Psoas muscle (tissue), 8 donors: ENCODE results near the gene DNAJC17. TPM values are rescaled to one million over a fixed set of nuclear protein-coding genes. Genes with fewer than 3 reads are reported as not detected.
A peak's percentile ranks its signal among the peaks of the same experiment; 100 is the strongest.

Experiments used
- ATAC-seq, 4 donors: fragments of 200-7000 bp; cut with Tn5 transposase; one replicate each; pipeline ENCODE4 v1.9.1; 2020; ENCODE audit warnings: moderate library complexity in 3 of 4, mild to moderate bottlenecking in 2 of 4
- DNase-seq, 2 donors: peaks; one replicate each; pipeline ENCODE4 v3.0.0-alpha.2; 2020
- H3K27ac ChIP-seq: fragments of 200-600 bp; one replicate; pipeline ENCODE4 v1.8.0; 2022
- H3K27me3 ChIP-seq, 3 donors: fragments of 200-600 bp in 1 of 3; one replicate each; pipeline versions ENCODE4 v1.6.1 to v1.8.0; 2013 to 2022; ENCODE audit warnings: low read length in 2 of 3, mild to moderate bottlenecking in 2 of 3, moderate library complexity in 1 of 3; ENCODE audit not compliant: insufficient read depth in 3 of 3
- H3K36me3 ChIP-seq, 2 donors: fragments of 200-600 bp in 1 of 2; one replicate each; pipeline versions ENCODE4 v1.6.1 to v1.8.0; 2013 to 2022; ENCODE audit warnings: low read depth in 1 of 2, mild to moderate bottlenecking in 1 of 2, moderate library complexity in 1 of 2; ENCODE audit not compliant: insufficient read depth in 1 of 2
- H3K4me1 ChIP-seq: fragments of 200-600 bp; one replicate; pipeline ENCODE4 v1.8.0; 2022
- H3K4me3 ChIP-seq: fragments of 200-600 bp; one replicate; pipeline ENCODE4 v1.8.0; 2022; ENCODE audit warnings: mild to moderate bottlenecking
- H3K9me3 ChIP-seq: fragments of 200-600 bp; one replicate; pipeline ENCODE4 v1.8.0; 2022
- CTCF ChIP-seq: fragments of 200-600 bp; IDR thresholded peaks from one replicate; pipeline ENCODE4 v1.8.0; 2022; ENCODE audit warnings: antibody characterized with exemption
- WGBS, 3 donors: extraction: QIAGEN DNeasy Blood & Tissue Kit; methylation state at CpG; one replicate each; pipeline versions ENCODE4 v1.1.6 to v1.1.7; 2013; 5-methylcytosine and 5-hydroxymethylcytosine counted together
- intact Hi-C, 2 donors: fragments of 100-400 bp; cut with DNase I; formaldehyde crosslinking; loops; one replicate each; pipeline versions ENCODE4 v1.11.0 to v1.14.2; 2022
- polyA plus RNA-seq, 3 donors: library from polyadenylated mRNA; stranded (reverse); fragments of 200-250 nt; gene quantifications; one replicate each; pipeline ENCODE4 v1.2.3, GENCODE V29; 2013
- total RNA-seq, 4 donors: library from RNA; stranded (reverse); fragmentation: NEBNext Ultra II Directional in 2 of 4; extraction: Animal tissue kit (Norgen Biotek cat#: 25700) in 2 of 4; gene quantifications; one replicate each; pipeline versions ENCODE4 v1.2.1 to v1.2.4, GENCODE V29; 2021 to 2023
- donor health status: healthy with polysubstance abuse.
- donor health status: DM: no; HTN: no; CAD: no; lungs with moderate emphysema.
- donor health status: Bipolar disorder and iron deficiency.
- donor health status: healthy.
- donor health status: DM: yes; HTN: yes; CAD: no.
- donor health status: DM: no; HTN: no; CAD: no.
- donor health status: DM: no; HTN: no; CAD: no.
- donor health status: DM: yes; HTN: yes; CAD: no.

DNAJC17 gene
- total and polyA plus RNA-seq, 7 donors: 8.9 to 32.4 (median 16.6) TPM

DNA sequence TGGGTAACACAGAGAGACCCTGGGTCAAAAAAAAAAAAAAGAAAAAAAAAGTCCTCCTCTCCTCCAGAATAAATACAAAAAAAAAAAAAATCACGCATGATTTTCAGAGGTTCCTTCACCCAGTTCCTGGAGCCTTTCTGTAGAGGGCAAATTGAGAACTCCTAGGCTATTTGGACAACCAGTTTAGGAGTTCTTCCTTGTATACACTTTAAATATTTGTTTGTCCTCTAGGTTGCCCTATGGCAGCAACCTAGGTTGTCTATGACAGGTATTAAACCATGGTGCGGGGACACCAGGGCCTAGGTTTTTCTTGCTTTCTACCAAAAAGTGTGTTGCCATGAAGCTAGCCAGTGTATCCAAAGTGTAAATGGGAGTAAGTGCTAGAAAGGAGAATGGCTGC lies 4.2 kb downstream of the DNAJC17 start:
- Histone ChIP-seq H3K27me3 (no peaks in the 10 kb centered on the region), H3K36me3 (peaks cover 6 to 9% of the 10 kb centered on the region in 2 donors), H3K4me3 (no peak overlapping the region), H3K27ac (no peak overlapping the region), H3K4me1 (peaks cover 29% of the 10 kb centered on the region), H3K9me3 (no peaks in the 10 kb centered on the region)
- ATAC-seq (no peak), DNase-seq (no peak)
- WGBS, 3 donors: 95 to 98% (median 97%) methylated on average over 2 of the region's 2 CpGs
- no peak for TF ChIP-seq CTCF
- intact Hi-C loops: loop anchor here in 1 of 2 donors (10.0 kb wide), 1 partner anchor 48 kb away; the partner anchor contains the start of gene RMDN3

GRCh38 chr15:40799523-40799922 lies 7.8 kb downstream of the DNAJC17 start:
- intact Hi-C loops: no loop called here
- Histone ChIP-seq H3K36me3 (peaks cover 6 to 9% of the 10 kb centered on the region in 2 donors), H3K4me3 (no peak overlapping the region), H3K4me1 (peaks cover 19% of the 10 kb centered on the region), H3K27me3 (no peaks in the 10 kb centered on the region), H3K27ac (no peak overlapping the region), H3K9me3 (no peaks in the 10 kb centered on the region)
- 77 to 83% (median 83%) methylated on average over 3 of the region's 3 CpGs for WGBS, 3 donors
- no peak for TF ChIP-seq CTCF
- peak in 1 of 2 donors; percentile 4 for DNase-seq
- peak in 1 of 4 donors; percentile 44 for ATAC-seq

DNA sequence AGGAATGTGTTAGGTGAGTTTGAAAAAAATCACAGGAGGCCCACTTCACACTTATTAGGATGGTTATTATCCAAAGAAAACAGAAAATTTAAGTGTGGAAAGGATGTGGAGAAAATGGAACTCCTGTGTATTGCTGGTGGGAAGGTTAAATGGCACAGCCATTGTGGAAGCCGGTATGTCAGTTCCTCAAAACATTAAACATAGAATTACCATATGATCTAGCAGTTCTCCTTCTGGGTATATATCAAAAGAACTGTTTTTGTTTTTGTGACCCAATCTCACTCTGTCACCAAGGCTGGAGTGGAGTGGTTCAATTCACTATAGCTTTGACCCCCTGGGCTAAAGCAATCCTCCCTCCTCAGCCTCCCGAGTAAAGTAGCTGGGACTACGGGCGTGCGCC lies 10.8 kb downstream of the DNAJC17 start:
- Histone ChIP-seq H3K27me3 (no peaks in the 10 kb centered on the region), H3K27ac (peak overlapping the region; percentile 9), H3K4me1 (peaks cover 14% of the 10 kb centered on the region), H3K9me3 (no peaks in the 10 kb centered on the region), H3K36me3 (peaks cover 4 to 12% of the 10 kb centered on the region in 2 donors), H3K4me3 (no peak overlapping the region)
- no peak for TF ChIP-seq CTCF
- intact Hi-C loops: no loop called here
- ATAC-seq (no peak), DNase-seq (peak in 1 of 2 donors; percentile 3)
- 93 to 96% (median 96%) methylated on average over 5 of the region's 5 CpGs for WGBS, 3 donors

DNA sequence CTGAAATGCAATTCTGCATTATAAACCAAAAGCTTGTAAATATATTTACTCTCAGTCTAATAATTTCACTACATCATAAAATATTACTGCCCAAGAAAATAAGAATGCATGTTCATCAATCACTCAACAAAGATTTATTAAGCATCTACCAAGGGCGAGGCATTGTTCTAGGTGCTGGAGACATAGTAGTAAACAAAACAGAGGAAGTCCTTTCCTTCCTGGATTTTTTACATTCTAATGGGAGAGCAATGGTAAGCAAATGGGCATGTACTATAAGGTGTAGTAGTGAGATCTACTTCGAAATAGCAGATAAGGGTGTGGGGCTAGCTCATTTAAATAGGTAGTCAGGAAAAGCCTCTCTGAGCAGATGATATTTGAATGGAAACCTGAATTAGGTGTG lies 11.2 kb downstream of the DNAJC17 start:
- Histone ChIP-seq H3K27me3 (no peaks in the 10 kb centered on the region), H3K36me3 (peaks cover 2 to 11% of the 10 kb centered on the region in 2 donors), H3K4me1 (peaks cover 14% of the 10 kb centered on the region), H3K9me3 (no peaks in the 10 kb centered on the region), H3K4me3 (no peak overlapping the region), H3K27ac (no peak overlapping the region)
- DNase-seq (no peak), ATAC-seq (no peak)
- intact Hi-C loops: no loop called here
- TF ChIP-seq CTCF: no peak
- 72 to 80% (median 76%) methylated on average over 2 of the region's 2 CpGs for WGBS, 3 donors
